ENCODE data around the gene MBTD1.
A peak's percentile ranks its signal among the peaks of the same experiment; 100 is the strongest.

MBTD1 gene

GRCh38 chr17:51255673-51256072 lies 4.2 kb downstream of the MBTD1 start:
- H3K9ac ChIP-seq (ENCODE audit: low read depth in 1 of 2, low read length in 2 of 2) = no peak overlapping the region
- no peak overlapping the region for H3K27ac ChIP-seq (ENCODE audit: low read depth, low read length)
- peaks cover 28 to 45% of the 10 kb centered on the region in 2 donors for H3K4me1 ChIP-seq (ENCODE audit: control insufficient read depth in 1 of 2, insufficient read depth in 2 of 2, low read length in 2 of 2)
- no peaks in the 10 kb centered on the region for H3K9me3 ChIP-seq (ENCODE audit: control insufficient read depth in 1 of 2, low read length in 2 of 2)
- peaks cover 6 to 11% of the 10 kb centered on the region in 2 donors for H3K36me3 ChIP-seq (ENCODE audit: control insufficient read depth in 1 of 2, insufficient read depth in 2 of 2, low read length in 2 of 2)
- H3K4me3 ChIP-seq (ENCODE audit: low read depth in 1 of 2, low read length in 2 of 2) = peak overlapping the region in 1 of 2 donors; percentile 11
- no peaks in the 10 kb centered on the region for H3K27me3 ChIP-seq (ENCODE audit: control insufficient read depth in 1 of 2, insufficient read depth in 2 of 2, low read length in 2 of 2)

- Histone ChIP-seq H3K27me3 (ENCODE audit: control insufficient read depth in 1 of 2, insufficient read depth in 2 of 2, low read length in 2 of 2) (no peaks in the 10 kb centered on the region), H3K9me3 (ENCODE audit: control insufficient read depth in 1 of 2, low read length in 2 of 2) (no peaks in the 10 kb centered on the region), H3K9ac (ENCODE audit: low read depth in 1 of 2, low read length in 2 of 2) (no peak overlapping the region), H3K36me3 (ENCODE audit: control insufficient read depth in 1 of 2, insufficient read depth in 2 of 2, low read length in 2 of 2) (peaks cover 9 to 14% of the 10 kb centered on the region in 2 donors), H3K4me3 (ENCODE audit: low read depth in 1 of 2, low read length in 2 of 2) (no peak overlapping the region), H3K27ac (ENCODE audit: low read depth, low read length) (no peak overlapping the region), H3K4me1 (ENCODE audit: control insufficient read depth in 1 of 2, insufficient read depth in 2 of 2, low read length in 2 of 2) (peaks cover 3 to 13% of the 10 kb centered on the region in 2 donors)
These were observed 8.8 kb downstream of the MBTD1 start for GRCh38 chr17:51251010-51251409.

GRCh38 chr17:51250314-51250840 lies 9.5 kb downstream of the MBTD1 start:
- Histone ChIP-seq H3K9me3 (ENCODE audit: control insufficient read depth in 1 of 2, low read length in 2 of 2) (no peaks in the 10 kb centered on the region), H3K27me3 (ENCODE audit: control insufficient read depth in 1 of 2, insufficient read depth in 2 of 2, low read length in 2 of 2) (no peaks in the 10 kb centered on the region)

GRCh38 chr17:51245535-51245934 lies 14.3 kb downstream of the MBTD1 start:
- Histone ChIP-seq H3K27ac (ENCODE audit: low read depth, low read length) (no peak overlapping the region), H3K36me3 (ENCODE audit: control insufficient read depth in 1 of 2, insufficient read depth in 2 of 2, low read length in 2 of 2) (peaks cover 3% of the 10 kb centered on the region in 2 donors), H3K9me3 (ENCODE audit: control insufficient read depth in 1 of 2, low read length in 2 of 2) (no peaks in the 10 kb centered on the region), H3K4me3 (ENCODE audit: low read depth in 1 of 2, low read length in 2 of 2) (no peak overlapping the region), H3K27me3 (ENCODE audit: control insufficient read depth in 1 of 2, insufficient read depth in 2 of 2, low read length in 2 of 2) (no peaks in the 10 kb centered on the region), H3K9ac (ENCODE audit: low read depth in 1 of 2, low read length in 2 of 2) (no peak overlapping the region), H3K4me1 (ENCODE audit: control insufficient read depth in 1 of 2, insufficient read depth in 2 of 2, low read length in 2 of 2) (no peaks in the 10 kb centered on the region)

More at GRCh38 chr17:51250314-51250840, 9.5 kb downstream of the MBTD1 start:
- no peak overlapping the region for H3K27ac ChIP-seq (ENCODE audit: low read depth, low read length)
- peaks cover 3 to 7% of the 10 kb centered on the region in 2 donors for H3K4me1 ChIP-seq (ENCODE audit: control insufficient read depth in 1 of 2, insufficient read depth in 2 of 2, low read length in 2 of 2)
- no peak overlapping the region for H3K4me3 ChIP-seq (ENCODE audit: low read depth in 1 of 2, low read length in 2 of 2)
- peaks cover 9 to 14% of the 10 kb centered on the region in 2 donors for H3K36me3 ChIP-seq (ENCODE audit: control insufficient read depth in 1 of 2, insufficient read depth in 2 of 2, low read length in 2 of 2)
- H3K9ac ChIP-seq (ENCODE audit: low read depth in 1 of 2, low read length in 2 of 2) = no peak overlapping the region

GRCh38 chr17:51244041-51244440 lies 15.8 kb downstream of the MBTD1 start:
- Histone ChIP-seq H3K27me3 (ENCODE audit: control insufficient read depth in 1 of 2, insufficient read depth in 2 of 2, low read length in 2 of 2) (no peaks in the 10 kb centered on the region), H3K9me3 (ENCODE audit: control insufficient read depth in 1 of 2, low read length in 2 of 2) (no peaks in the 10 kb centered on the region), H3K4me3 (ENCODE audit: low read depth in 1 of 2, low read length in 2 of 2) (no peak overlapping the region), H3K27ac (ENCODE audit: low read depth, low read length) (no peak overlapping the region), H3K4me1 (ENCODE audit: control insufficient read depth in 1 of 2, insufficient read depth in 2 of 2, low read length in 2 of 2) (no peaks in the 10 kb centered on the region), H3K36me3 (ENCODE audit: control insufficient read depth in 1 of 2, insufficient read depth in 2 of 2, low read length in 2 of 2) (no peaks in the 10 kb centered on the region), H3K9ac (ENCODE audit: low read depth in 1 of 2, low read length in 2 of 2) (no peak overlapping the region)

- Histone ChIP-seq H3K9me3 (ENCODE audit: control insufficient read depth in 1 of 2, low read length in 2 of 2) (no peaks in the 10 kb centered on the region), H3K27ac (ENCODE audit: low read depth, low read length) (no peak overlapping the region), H3K4me3 (ENCODE audit: low read depth in 1 of 2, low read length in 2 of 2) (no peak overlapping the region), H3K9ac (ENCODE audit: low read depth in 1 of 2, low read length in 2 of 2) (no peak overlapping the region), H3K4me1 (ENCODE audit: control insufficient read depth in 1 of 2, insufficient read depth in 2 of 2, low read length in 2 of 2) (no peaks in the 10 kb centered on the region), H3K27me3 (ENCODE audit: control insufficient read depth in 1 of 2, insufficient read depth in 2 of 2, low read length in 2 of 2) (no peaks in the 10 kb centered on the region), H3K36me3 (ENCODE audit: control insufficient read depth in 1 of 2, insufficient read depth in 2 of 2, low read length in 2 of 2) (no peaks in the 10 kb centered on the region)
These were observed 19.6 kb downstream of the MBTD1 start for GRCh38 chr17:51240275-51240674.

- Histone ChIP-seq H3K27me3 (ENCODE audit: control insufficient read depth in 1 of 2, insufficient read depth in 2 of 2, low read length in 2 of 2) (no peaks in the 10 kb centered on the region), H3K27ac (ENCODE audit: low read depth, low read length) (no peak overlapping the region), H3K9ac (ENCODE audit: low read depth in 1 of 2, low read length in 2 of 2) (no peak overlapping the region), H3K36me3 (ENCODE audit: control insufficient read depth in 1 of 2, insufficient read depth in 2 of 2, low read length in 2 of 2) (no peaks in the 10 kb centered on the region), H3K4me3 (ENCODE audit: low read depth in 1 of 2, low read length in 2 of 2) (no peak overlapping the region), H3K9me3 (ENCODE audit: control insufficient read depth in 1 of 2, low read length in 2 of 2) (no peaks in the 10 kb centered on the region), H3K4me1 (ENCODE audit: control insufficient read depth in 1 of 2, insufficient read depth in 2 of 2, low read length in 2 of 2) (no peaks in the 10 kb centered on the region)
These were observed 21.5 kb downstream of the MBTD1 start for GRCh38 chr17:51238255-51238887.

GRCh38 chr17:51234162-51234561 lies 25.7 kb downstream of the MBTD1 start:
- Histone ChIP-seq H3K4me1 (ENCODE audit: control insufficient read depth in 1 of 2, insufficient read depth in 2 of 2, low read length in 2 of 2) (peaks cover 0 to 5% of the 10 kb centered on the region in 2 donors), H3K27ac (ENCODE audit: low read depth, low read length) (no peak overlapping the region), H3K36me3 (ENCODE audit: control insufficient read depth in 1 of 2, insufficient read depth in 2 of 2, low read length in 2 of 2) (no peaks in the 10 kb centered on the region), H3K27me3 (ENCODE audit: control insufficient read depth in 1 of 2, insufficient read depth in 2 of 2, low read length in 2 of 2) (no peaks in the 10 kb centered on the region), H3K4me3 (ENCODE audit: low read depth in 1 of 2, low read length in 2 of 2) (no peak overlapping the region), H3K9ac (ENCODE audit: low read depth in 1 of 2, low read length in 2 of 2) (no peak overlapping the region), H3K9me3 (ENCODE audit: control insufficient read depth in 1 of 2, low read length in 2 of 2) (no peaks in the 10 kb centered on the region)

- no peaks in the 10 kb centered on the region for H3K27me3 ChIP-seq (ENCODE audit: control insufficient read depth in 1 of 2, insufficient read depth in 2 of 2, low read length in 2 of 2)
- H3K9ac ChIP-seq (ENCODE audit: low read depth in 1 of 2, low read length in 2 of 2) = no peak overlapping the region
- no peaks in the 10 kb centered on the region for H3K9me3 ChIP-seq (ENCODE audit: control insufficient read depth in 1 of 2, low read length in 2 of 2)
- peaks cover 0 to 5% of the 10 kb centered on the region in 2 donors for H3K4me1 ChIP-seq (ENCODE audit: control insufficient read depth in 1 of 2, insufficient read depth in 2 of 2, low read length in 2 of 2)
- H3K27ac ChIP-seq (ENCODE audit: low read depth, low read length) = no peak overlapping the region
- H3K36me3 ChIP-seq (ENCODE audit: control insufficient read depth in 1 of 2, insufficient read depth in 2 of 2, low read length in 2 of 2) = no peaks in the 10 kb centered on the region
- no peak overlapping the region for H3K4me3 ChIP-seq (ENCODE audit: low read depth in 1 of 2, low read length in 2 of 2)
These were observed 27.9 kb downstream of the MBTD1 start for GRCh38 chr17:51231999-51232398.

GRCh38 chr17:51230306-51230705 lies 29.5 kb downstream of the MBTD1 start:
- H3K4me1 ChIP-seq (ENCODE audit: control insufficient read depth in 1 of 2, insufficient read depth in 2 of 2, low read length in 2 of 2) = peaks cover 3 to 5% of the 10 kb centered on the region in 2 donors
- no peaks in the 10 kb centered on the region for H3K36me3 ChIP-seq (ENCODE audit: control insufficient read depth in 1 of 2, insufficient read depth in 2 of 2, low read length in 2 of 2)
- no peak overlapping the region for H3K27ac ChIP-seq (ENCODE audit: low read depth, low read length)
- no peaks in the 10 kb centered on the region for H3K27me3 ChIP-seq (ENCODE audit: control insufficient read depth in 1 of 2, insufficient read depth in 2 of 2, low read length in 2 of 2)
- no peak overlapping the region for H3K4me3 ChIP-seq (ENCODE audit: low read depth in 1 of 2, low read length in 2 of 2)
- H3K9ac ChIP-seq (ENCODE audit: low read depth in 1 of 2, low read length in 2 of 2) = no peak overlapping the region
- no peaks in the 10 kb centered on the region for H3K9me3 ChIP-seq (ENCODE audit: control insufficient read depth in 1 of 2, low read length in 2 of 2)
